Right atrium auricular region (tissue), 2 donors: ENCODE data around the gene SCYL1. TPM values are rescaled to one million over a fixed set of nuclear protein-coding genes. Genes with fewer than 3 reads are reported as not detected.

Source experiments
- DNase-seq: peaks from one replicate; pipeline ENCODE4 v3.0.0-alpha.2; 2019; ENCODE audit warnings: low spot score
- H3K27ac ChIP-seq, 2 donors: fragments of 200-600 bp; sonication (generic); 1 replicate in 1 of 2; 2 replicates in 1 of 2; pipeline ENCODE4 v1.5.1; 2016 to 2019
- H3K27me3 ChIP-seq, 2 donors: fragments of 200-600 bp; sonication (generic); one replicate each; pipeline versions ENCODE4 v1.5.1 to v1.6.0; 2017 to 2019
- H3K36me3 ChIP-seq: fragments of 200-600 bp; sonication (generic); one replicate; pipeline ENCODE4 v1.5.1; 2016
- H3K4me1 ChIP-seq, 2 donors: fragments of 200-600 bp; sonication (generic); one replicate each; pipeline versions ENCODE4 v1.5.1 to v1.6.0; 2017 to 2019
- H3K4me3 ChIP-seq, 2 donors: fragments of 200-600 bp; sonication (generic); 1 replicate in 1 of 2; 2 replicates in 1 of 2; pipeline ENCODE4 v1.5.1; 2017 to 2019; ENCODE audit warnings: mild to moderate bottlenecking in 1 of 2, moderate library complexity in 1 of 2
- H3K9me3 ChIP-seq, 2 donors: fragments of 200-600 bp; sonication (generic); one replicate each; pipeline ENCODE4 v1.5.1; 2019
- CTCF ChIP-seq, 2 donors: fragments of 200-600 bp; sonication (generic); IDR thresholded peaks; one replicate each; pipeline ENCODE4 v1.5.1; 2019; ENCODE audit warnings: antibody characterized with exemption in 2 of 2
- total RNA-seq, 2 donors: library from RNA; depleted of rRNA; stranded (reverse); fragments of >200 nt; gene quantifications; one replicate each; pipeline ENCODE4 v1.1.0, GENCODE V29; 2016

Gene SCYL1
- total RNA-seq, 2 donors from 2014 or later, result 71.8 to 89.7 TPM

- peaks cover 30% of the 10 kb centered on the region for H3K36me3 ChIP-seq
- no peaks in the 10 kb centered on the region for H3K9me3 ChIP-seq
- no peaks in the 10 kb centered on the region for H3K27me3 ChIP-seq
- peak; percentile 68 for DNase-seq
- no peak for TF ChIP-seq CTCF (IDR thresholded peaks at IDR 0.05)
- H3K4me1 ChIP-seq, result peaks cover 0 to 40% of the 10 kb centered on the region in 2 donors
- H3K4me3 ChIP-seq, result peak overlapping the region; percentile 75 to 79
- peak overlapping the region; percentile 97 to 100 for H3K27ac ChIP-seq
These were observed 26.7 kb upstream of the SCYL1 start for GRCh38 chr11:65498042-65498726.

GRCh38 chr11:65498727-65498976 is 26.2 kb upstream of the SCYL1 start:
- H3K27ac ChIP-seq, result peak overlapping the region; percentile 97 to 100
- TF ChIP-seq CTCF (IDR thresholded peaks at IDR 0.05), result no peak
- H3K36me3 ChIP-seq, result peaks cover 35% of the 10 kb centered on the region
- no peaks in the 10 kb centered on the region for H3K27me3 ChIP-seq
- H3K4me1 ChIP-seq, result peaks cover 0 to 35% of the 10 kb centered on the region in 2 donors
- DNase-seq, result no peak
- peak overlapping the region; percentile 75 to 79 for H3K4me3 ChIP-seq
- no peaks in the 10 kb centered on the region for H3K9me3 ChIP-seq

GRCh38 chr11:65498977-65499712 is 25.7 kb upstream of the SCYL1 start, which contains the start of gene MALAT1:
MALAT1 (plus strand) TSS chr11:65499045.
- Histone ChIP-seq H3K27me3 (no peaks in the 10 kb centered on the region), H3K4me1 (peaks cover 0 to 32% of the 10 kb centered on the region in 2 donors), H3K9me3 (no peaks in the 10 kb centered on the region), H3K27ac (peak within 1 kb of the TSS; percentile 97 to 100), H3K4me3 (peak within 1 kb of the TSS; percentile 75 to 79), H3K36me3 (peaks cover 40% of the 10 kb centered on the region)
- no peak for TF ChIP-seq CTCF (IDR thresholded peaks at IDR 0.05)
- peak; percentile 97 for DNase-seq

- TF ChIP-seq CTCF (IDR thresholded peaks at IDR 0.05), result no peak
- H3K4me1 ChIP-seq, result peaks cover 0 to 32% of the 10 kb centered on the region in 2 donors
- no peak for DNase-seq
- H3K27ac ChIP-seq, result peak overlapping the region; percentile 97 to 100
- H3K36me3 ChIP-seq, result peaks cover 47% of the 10 kb centered on the region
- H3K9me3 ChIP-seq, result no peaks in the 10 kb centered on the region
- peak overlapping the region; percentile 75 to 79 for H3K4me3 ChIP-seq
- H3K27me3 ChIP-seq, result no peaks in the 10 kb centered on the region
These were observed 25.0 kb upstream of the SCYL1 start for GRCh38 chr11:65499713-65500386.

GRCh38 chr11:65500387-65501185 is 24.3 kb upstream of the SCYL1 start:
- TF ChIP-seq CTCF (IDR thresholded peaks at IDR 0.05), result no peak
- Histone ChIP-seq H3K27me3 (no peaks in the 10 kb centered on the region), H3K4me1 (peaks cover 0 to 32% of the 10 kb centered on the region in 2 donors), H3K27ac (peak overlapping the region; percentile 97 to 100), H3K9me3 (no peaks in the 10 kb centered on the region), H3K4me3 (peak overlapping the region; percentile 75 to 79), H3K36me3 (peaks cover 54% of the 10 kb centered on the region)
- DNase-seq, result no peak
